BJ (cell line): ENCODE measurements around the gene NUAK2. TPM values are rescaled to one million over a fixed set of nuclear protein-coding genes. Genes with fewer than 3 reads are reported as not detected.

ENCODE experiments used
- CTCF ChIA-PET: fragments of 350-600 bp; formaldehyde crosslinking; extraction: SDS; loops from one replicate; lab custom pipeline; 2021; ENCODE audit warnings: antibody characterized with exemption, inconsistent platforms; lab: Yijun Ruan, JAX
- POLR2A ChIA-PET: fragments of 300-600 bp; sonication (Branson Sonifier 250); formaldehyde crosslinking; extraction: SDS; loops from one replicate; lab custom pipeline; 2021; ENCODE audit warnings: antibody characterized with exemption; lab: Charles Lee
- DNase-seq: peaks from one replicate; pipeline ENCODE4 v3.0.0-alpha.2; 2011; ENCODE audit warnings: low read depth
- H3K27me3 ChIP-seq: 2 replicates; pipeline ENCODE4 v1.6.0; 2011; ENCODE audit warnings: low read length; ENCODE audit not compliant: control insufficient read depth, insufficient read depth
- H3K36me3 ChIP-seq: 2 replicates; pipeline ENCODE4 v1.5.1; 2011; ENCODE audit warnings: low read length; ENCODE audit not compliant: control insufficient read depth, insufficient read depth
- H3K4me3 ChIP-seq: 2 replicates; pipeline ENCODE4 v1.5.1; 2011; ENCODE audit warnings: low read depth, mild to moderate bottlenecking, control low read depth, low read length
- polyA plus RNA-seq: library from polyadenylated mRNA; depleted of rRNA; stranded (reverse); fragments of >200 nt; gene quantifications from 2 replicates; pipeline ENCODE4 v1.2.3, GENCODE V29; 2011
- TF ChIP-seq, protein P1 (sequence below): IDR thresholded peaks from 2 replicates; pipeline ENCODE4 v1.5.1; 2011; ENCODE audit warnings: low read depth, mild to moderate bottlenecking, control low read depth, inconsistent platforms, low read length, moderate library complexity; ENCODE audit not compliant: insufficient read depth

Gene NUAK2
- polyA plus RNA-seq, 1 experiment: 5.8 TPM

DNA sequence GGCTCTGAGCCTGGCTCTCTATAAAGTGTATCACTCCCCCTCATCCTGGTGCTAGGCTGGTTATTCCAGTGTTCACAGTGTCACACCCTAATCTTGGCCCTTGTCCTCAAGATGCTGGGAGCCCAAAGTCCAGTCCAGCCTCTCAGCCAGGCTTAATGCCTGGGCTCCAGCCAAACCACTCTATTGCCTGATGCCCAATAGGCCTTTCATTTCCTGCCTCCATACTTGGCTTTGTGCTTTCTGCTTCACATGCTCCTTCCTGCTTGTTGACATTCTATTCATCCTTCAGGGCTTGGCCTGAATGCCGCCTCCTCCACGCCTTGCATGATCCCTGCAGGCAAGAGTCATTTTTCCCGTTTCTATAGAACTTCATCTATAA, 33.5 kb upstream of the NUAK2 start:
- DNase-seq: no peak
- peaks cover 31% of the 10 kb centered on the region for H3K27me3 ChIP-seq
- TF ChIP-seq, protein P1, sequence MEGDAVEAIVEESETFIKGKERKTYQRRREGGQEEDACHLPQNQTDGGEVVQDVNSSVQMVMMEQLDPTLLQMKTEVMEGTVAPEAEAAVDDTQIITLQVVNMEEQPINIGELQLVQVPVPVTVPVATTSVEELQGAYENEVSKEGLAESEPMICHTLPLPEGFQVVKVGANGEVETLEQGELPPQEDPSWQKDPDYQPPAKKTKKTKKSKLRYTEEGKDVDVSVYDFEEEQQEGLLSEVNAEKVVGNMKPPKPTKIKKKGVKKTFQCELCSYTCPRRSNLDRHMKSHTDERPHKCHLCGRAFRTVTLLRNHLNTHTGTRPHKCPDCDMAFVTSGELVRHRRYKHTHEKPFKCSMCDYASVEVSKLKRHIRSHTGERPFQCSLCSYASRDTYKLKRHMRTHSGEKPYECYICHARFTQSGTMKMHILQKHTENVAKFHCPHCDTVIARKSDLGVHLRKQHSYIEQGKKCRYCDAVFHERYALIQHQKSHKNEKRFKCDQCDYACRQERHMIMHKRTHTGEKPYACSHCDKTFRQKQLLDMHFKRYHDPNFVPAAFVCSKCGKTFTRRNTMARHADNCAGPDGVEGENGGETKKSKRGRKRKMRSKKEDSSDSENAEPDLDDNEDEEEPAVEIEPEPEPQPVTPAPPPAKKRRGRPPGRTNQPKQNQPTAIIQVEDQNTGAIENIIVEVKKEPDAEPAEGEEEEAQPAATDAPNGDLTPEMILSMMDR: no peak
- ChIA-PET CTCF (interaction anchor here (0.8 to 6.5 kb wide), 27 partner anchors 10 to 216 kb away, joined by 3 to 119 read pairs (median 7); partner anchors contain the start of gene CDK18), POLR2A (no interaction called here)
- no peaks in the 10 kb centered on the region for H3K36me3 ChIP-seq
- H3K4me3 ChIP-seq: no peak overlapping the region

DNA sequence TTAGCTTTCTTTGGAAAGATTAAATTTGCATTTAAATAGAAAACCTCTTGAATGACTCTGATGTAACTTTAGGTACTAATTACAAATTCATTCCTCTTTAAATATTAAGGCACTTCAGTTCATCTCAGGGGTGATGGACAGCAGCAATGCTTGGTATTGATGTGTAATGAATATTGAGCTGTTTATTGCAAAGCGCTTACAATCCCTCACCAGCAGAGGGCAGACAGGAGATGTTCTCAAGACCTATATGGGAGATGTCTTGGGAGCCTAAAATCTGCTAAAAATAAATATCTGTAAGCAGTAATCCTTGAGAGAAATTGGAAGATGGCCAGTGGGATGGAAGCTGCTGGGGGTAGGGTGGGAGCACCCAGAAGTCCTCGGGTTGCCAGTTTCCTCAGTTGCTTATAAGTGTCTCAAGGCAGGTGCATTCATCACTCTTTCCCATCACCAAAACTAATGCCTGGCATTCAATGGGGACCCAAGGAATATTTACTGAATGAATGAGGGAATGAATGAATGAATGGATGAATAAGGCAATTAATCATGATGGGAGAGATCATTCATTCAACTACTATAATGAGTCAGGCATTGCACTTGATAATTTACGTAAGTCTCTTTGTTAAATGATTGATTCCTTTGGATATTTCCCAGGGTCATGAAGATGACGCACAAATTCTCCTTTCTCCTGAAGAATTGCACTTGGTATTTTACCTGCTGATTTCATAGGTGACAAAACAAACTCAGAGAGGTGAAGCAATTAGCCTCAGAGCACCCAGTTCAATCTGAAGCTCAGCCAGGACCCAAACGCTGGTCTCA, 32.9 kb upstream of the NUAK2 start:
- POLR2A ChIA-PET: no interaction called here

GRCh38 chr1:205353612-205354011, 32.1 kb upstream of the NUAK2 start:
- TF ChIP-seq, protein P1: no peak
- Histone ChIP-seq H3K36me3 (no peaks in the 10 kb centered on the region), H3K4me3 (no peak overlapping the region), H3K27me3 (peaks cover 28% of the 10 kb centered on the region)
- DNase-seq: no peak
- ChIA-PET POLR2A (no interaction called here), CTCF (interaction anchor here (0.7 to 6.5 kb wide), 44 partner anchors 8 to 305 kb away, joined by 3 to 119 read pairs (median 6); no protein-coding TSS in a partner anchor)

More for the DNA sequence above, 32.9 kb upstream of the NUAK2 start:
- Histone ChIP-seq H3K4me3 (no peak overlapping the region), H3K36me3 (no peaks in the 10 kb centered on the region), H3K27me3 (peaks cover 28% of the 10 kb centered on the region)
- TF ChIP-seq, protein P1: peak; percentile 88
- no peak for DNase-seq
- CTCF ChIA-PET: interaction anchor here (0.6 to 6.5 kb wide), 48 partner anchors 9 to 395 kb away, joined by 3 to 119 read pairs (median 5); partner anchors contain the start of gene CDK18

GRCh38 chr1:205353191-205353590, 31.6 kb upstream of the NUAK2 start:
- POLR2A ChIA-PET: no interaction called here
- TF ChIP-seq, protein P1: no peak
- CTCF ChIA-PET: interaction anchor here (0.7 to 6.5 kb wide), 26 partner anchors 11 to 304 kb away, joined by 3 to 119 read pairs (median 7); no protein-coding TSS in a partner anchor
- Histone ChIP-seq H3K4me3 (no peak overlapping the region), H3K36me3 (no peaks in the 10 kb centered on the region), H3K27me3 (peaks cover 26% of the 10 kb centered on the region)
- no peak for DNase-seq

DNA sequence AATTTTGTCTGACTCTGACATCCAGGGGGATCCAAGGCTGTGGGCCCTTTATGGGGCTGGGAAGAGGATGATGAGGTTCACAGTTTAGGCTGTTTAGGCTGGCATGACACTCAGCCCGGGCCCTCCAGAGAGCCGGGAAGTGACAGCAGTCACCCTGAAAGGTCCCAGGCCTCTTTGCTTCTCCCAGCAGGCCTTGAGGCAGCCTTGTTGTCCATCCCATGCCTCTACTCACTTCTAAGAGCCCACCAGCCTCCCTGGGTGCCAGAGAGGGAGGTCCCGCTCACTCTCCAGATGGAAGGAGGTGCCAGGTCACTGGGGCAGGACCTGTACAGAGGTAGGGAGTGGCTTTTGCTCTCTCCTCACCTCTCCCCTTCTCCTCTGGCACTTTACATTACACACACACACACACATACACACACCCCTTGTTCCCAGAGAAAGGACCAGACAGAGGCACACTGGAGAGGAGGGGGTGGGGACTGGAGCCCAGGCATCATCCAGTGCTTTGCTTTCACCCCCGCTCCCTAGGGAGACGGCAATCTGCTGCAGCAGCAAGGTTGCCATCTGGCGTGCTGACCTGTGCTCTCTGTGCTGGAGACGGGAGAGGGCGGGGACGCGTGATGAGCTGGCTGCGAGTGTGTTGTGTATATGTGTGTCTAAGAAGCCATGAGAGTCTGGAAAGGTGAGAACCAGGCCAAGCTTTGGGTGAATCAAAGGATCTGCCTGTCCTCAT, 30.6 kb upstream of the NUAK2 start:
- POLR2A ChIA-PET: no interaction called here
- CTCF ChIA-PET: interaction anchor here (0.7 to 6.5 kb wide), 9 partner anchors 15 to 134 kb away, joined by 3 to 119 read pairs (median 6); no protein-coding TSS in a partner anchor
- Histone ChIP-seq H3K4me3 (no peak overlapping the region), H3K27me3 (peaks cover 29% of the 10 kb centered on the region), H3K36me3 (no peaks in the 10 kb centered on the region)
- TF ChIP-seq, protein P1: no peak
- DNase-seq: no peak
